G401 (cell line): ENCODE results near the gene ITPKB. TPM values are rescaled to one million over a fixed set of nuclear protein-coding genes. Genes with fewer than 3 reads are reported as not detected.
A peak's percentile ranks its signal among the peaks of the same experiment; 100 is the strongest.

Experiments
- DNase-seq: peaks from one replicate; pipeline ENCODE4 v3.0.0-alpha.2; 2015; ENCODE audit warnings: low spot score
- in situ Hi-C: cut with HindIII; loops from 2 replicates; pipeline ENCODE4 v1.10.0; 2016; ENCODE audit warnings: low sequenced_read_pairs, mixed read lengths
- total RNA-seq: library from RNA; depleted of rRNA; stranded (reverse); fragments of >200 nt; shearing (Covaris generic); gene quantifications from 2 replicates; pipeline ENCODE4 v1.2.3, GENCODE V29; 2014

ITPKB gene
- total RNA-seq, 1 experiment from 2014 or later, result 15.2 TPM

DNA sequence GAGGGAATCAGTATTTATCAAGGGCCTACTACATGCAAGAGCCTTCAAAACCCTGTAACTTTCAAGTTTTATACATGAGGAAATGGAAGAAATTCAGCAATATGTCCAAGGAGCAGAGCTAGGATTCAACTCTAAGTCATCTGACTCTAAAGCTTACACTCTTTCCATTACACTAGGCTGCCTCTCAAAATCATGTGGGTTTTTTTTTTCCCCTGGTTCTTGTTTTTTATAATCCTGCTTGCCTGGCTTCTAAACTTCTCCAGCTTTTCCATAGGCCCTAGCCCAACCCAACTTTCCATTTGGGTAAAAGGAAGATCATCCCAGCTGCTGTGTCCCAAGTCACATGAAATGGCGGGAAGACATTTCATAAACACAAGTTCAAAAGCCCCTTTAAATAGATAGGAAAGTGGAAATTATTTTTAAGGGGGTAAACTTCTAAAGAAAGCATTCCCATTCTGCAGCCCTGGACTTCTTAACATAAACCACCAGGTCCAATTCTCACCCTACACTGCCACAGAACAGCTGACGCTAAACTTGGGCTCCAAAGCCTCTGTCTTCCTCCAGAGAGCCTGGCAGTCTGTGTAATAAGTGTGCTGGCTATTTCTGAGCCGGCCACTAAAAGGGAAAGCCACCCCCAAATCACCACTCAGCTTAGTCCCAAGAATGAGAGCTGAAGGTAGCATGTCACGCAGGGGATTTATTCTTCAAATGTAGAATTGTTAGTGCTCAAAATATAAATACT is 46.9 kb downstream of the ITPKB start:
- DNase-seq, result no peak
- in situ Hi-C loops, result no loop called here

DNA sequence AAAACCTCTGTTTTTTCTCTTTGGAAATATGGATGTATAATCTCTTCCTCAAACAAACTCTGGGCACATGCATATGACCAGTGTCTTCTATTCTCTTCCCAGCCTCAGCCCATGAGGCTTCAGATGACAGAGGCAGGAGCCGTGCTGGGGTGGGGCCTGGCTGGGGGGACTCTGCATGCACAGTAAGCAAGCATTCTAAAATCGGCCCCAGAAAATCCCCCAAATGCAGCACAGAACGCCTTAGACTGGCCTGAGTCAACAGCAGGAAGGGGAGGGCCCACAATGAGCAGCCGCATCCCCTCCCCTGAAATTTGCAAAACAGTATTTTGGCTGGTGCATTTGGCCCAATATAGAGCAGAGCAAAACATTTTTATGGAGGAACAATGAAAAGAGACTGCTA is 47.8 kb downstream of the ITPKB start:
- no peak for DNase-seq
- in situ Hi-C loops, result no loop called here

DNA sequence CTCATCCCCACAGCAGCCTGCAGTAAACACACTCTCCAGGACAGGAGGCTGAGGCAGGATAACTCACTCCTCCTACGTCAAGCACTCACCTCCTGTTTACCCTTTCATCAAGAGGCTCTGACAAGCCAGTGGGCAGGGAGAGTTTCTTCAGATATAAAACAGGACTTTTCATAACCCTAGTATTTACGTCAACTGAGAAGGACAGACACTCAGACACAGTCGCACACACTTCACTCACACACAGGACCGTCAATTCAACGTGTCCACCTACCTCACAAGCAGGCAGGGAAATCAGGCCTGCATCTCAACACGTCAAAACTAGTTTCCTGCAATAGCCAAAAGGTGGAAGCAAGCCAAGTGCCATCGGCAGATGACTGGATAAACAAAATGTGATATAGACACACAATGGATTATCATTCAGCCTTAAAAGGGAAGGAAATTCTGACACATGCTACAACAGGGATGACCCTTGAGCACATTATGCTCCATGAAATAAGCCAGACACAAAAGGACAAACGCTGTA is 48.6 kb downstream of the ITPKB start:
- in situ Hi-C loops, result no loop called here
- DNase-seq, result no peak

DNA sequence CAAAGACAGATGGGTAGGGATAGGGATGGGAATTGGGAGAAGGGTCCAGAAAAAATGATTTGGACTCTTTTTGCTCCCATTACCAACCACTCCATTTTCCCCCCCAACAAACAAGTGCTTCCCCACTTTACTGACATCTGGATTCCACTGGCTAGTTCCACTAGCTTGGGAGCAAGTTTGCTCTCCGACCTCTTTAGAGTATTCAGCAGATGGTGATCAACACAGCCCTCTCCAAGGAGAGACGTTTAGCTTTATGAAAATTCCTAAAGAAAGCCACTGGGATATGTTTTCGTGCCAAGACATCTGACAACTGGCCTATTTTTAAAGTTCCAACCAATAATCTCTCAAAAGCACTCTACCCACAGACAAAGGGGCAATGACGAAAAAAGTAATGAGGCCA is 50.3 kb downstream of the ITPKB start:
- in situ Hi-C loops, result no loop called here
- no peak for DNase-seq

DNA sequence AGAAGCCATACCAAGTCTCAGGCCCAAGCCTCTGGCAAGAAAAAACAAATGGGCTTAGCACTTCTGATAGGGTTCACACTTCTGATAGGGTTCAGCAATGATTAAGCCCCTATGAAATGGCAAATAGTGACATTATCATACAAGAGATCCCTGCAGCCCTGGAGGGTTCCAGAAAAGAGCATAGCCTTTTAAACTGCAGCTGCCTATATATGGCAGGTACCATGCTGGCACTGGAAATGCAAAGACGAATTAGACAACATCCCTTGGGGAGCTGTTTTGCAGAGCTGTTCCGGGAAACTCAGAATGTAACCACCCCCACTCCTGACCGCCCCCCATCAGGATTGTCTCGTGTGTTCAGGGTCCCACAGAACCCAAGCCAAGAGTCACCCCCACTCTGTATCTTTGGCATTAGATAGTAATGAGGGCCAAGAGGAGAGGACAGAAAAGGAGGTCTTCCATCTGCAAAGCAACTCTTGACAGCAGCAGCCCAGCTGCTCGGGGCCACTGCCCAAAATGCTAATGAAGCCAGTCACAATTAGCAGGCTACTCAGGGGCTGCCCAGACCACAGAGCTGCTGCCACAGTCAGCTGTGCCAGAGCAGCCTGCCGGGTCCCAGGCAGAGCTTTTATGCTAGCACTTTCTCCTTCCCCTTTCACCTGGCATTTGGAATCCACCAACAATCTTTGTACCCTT is 50.9 kb downstream of the ITPKB start:
- in situ Hi-C loops, result no loop called here
- DNase-seq, result no peak

DNA sequence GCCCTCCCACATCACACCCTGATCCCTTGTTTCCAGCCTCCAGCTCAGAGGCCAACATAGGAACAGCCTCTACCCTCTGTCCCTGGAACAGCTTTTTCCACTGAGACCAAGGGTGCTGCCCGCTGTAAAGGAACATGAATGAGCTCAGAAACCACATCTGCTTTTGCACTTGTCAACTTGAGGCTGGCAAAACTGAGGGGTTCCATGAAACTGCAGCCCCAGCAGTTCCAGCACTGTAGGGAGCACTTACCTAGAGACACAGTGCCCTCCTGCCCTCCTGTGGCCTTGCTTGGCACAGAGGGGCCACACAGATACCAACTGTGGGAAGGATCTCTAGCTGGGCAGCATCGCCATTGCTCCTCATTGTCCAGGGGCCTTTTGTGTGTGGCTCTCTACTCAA is 51.7 kb downstream of the ITPKB start:
- in situ Hi-C loops, result no loop called here
- no peak for DNase-seq

DNA sequence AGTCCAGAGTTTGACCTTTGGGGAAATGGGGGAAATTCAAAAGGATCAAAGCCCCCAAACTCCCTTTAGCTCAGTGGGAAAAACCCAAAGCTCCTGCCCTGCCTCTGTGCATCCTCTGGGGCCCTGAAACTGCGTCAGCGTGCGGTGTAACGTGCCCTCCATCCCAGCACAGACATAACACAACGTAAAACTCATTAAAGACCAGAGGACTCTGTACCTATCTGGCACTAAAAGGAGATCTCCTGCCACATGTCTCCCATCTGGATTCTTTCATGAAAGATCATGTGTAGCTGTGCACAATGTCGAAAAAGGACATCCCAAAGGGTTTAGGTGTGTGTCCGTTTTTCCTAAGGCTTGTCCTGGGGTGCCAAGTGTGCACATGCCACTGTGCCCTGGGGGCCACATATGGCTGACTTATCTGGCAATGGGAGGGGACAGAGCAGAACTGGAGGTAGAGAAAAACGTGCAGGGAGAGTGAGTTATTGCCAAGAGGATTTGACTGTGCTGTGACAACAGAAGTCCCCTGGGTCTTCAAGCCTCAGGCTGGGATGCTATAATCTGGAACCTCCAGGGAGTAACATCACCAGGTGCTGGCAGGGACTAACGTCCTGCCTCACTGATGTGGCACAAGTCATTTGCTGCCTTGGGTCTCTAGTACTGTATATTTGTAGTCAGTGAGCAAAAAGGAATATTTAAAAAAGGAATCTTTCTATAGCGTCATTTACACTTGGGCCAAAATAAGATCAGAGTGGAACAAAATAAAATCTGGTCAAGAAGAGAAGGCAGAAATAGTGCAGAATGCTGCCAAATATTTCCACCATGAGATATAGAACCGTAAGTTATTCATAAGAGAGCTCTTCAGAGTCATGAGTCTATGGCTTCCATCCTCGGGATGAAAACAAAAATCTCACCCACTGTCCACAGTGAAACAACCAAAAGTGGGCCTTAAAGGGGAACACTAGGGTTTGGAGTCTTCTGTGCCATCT is 52.3 kb downstream of the ITPKB start:
- no peak for DNase-seq

DNA sequence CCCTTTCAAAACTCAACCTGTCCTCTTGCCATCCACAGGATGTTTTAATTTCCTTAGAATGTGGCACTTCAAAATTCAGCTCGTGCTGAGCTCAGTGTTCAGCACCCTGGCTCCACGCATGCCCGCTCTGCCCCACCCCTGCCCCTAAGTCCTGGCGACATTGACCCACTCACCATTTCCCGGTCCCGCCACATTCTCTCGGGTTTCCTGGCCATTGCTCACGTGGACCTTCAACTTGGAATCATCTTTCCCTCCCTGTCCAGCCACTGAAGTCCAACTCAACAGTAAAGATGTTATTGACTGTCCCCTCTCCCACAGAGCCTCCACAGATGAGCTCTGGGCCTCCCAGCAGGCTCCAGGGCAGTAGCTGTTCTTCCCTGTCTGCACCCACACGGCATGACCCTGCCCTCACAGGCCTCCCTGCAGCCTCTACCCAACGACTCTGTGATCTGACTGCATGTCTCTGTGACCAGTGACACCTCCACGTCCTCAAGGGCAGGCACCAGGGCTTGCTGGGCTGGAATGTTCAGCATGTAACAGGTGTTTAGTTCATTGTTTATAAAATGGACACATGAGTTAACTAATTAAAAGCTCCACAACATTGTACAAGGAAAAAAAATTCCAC is 53.8 kb downstream of the ITPKB start:
- DNase-seq, result no peak
- in situ Hi-C loops, result no loop called here

More for the DNA sequence above, 52.3 kb downstream of the ITPKB start:
- in situ Hi-C loops, result no loop called here

DNA sequence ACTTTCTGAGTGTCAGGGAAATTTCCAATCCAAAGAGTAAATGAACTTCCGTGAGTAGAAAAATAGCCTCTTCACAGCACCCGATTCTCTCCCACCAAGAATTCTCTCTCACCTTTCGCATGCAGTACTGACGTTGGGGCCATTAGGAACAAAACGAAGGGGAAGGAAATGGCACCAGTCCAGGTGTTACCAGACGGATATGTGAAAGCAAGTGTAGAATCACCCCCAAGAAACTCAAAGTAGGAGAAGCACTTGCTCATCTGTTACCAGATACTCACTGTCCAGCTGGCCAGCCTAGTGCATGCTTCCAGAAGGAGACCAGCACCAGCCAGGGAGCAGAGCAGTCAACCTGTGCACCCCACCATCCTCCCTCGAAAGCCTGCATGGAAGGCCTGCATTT is 55.1 kb downstream of the ITPKB start:
- in situ Hi-C loops, result no loop called here
- DNase-seq, result no peak

DNA sequence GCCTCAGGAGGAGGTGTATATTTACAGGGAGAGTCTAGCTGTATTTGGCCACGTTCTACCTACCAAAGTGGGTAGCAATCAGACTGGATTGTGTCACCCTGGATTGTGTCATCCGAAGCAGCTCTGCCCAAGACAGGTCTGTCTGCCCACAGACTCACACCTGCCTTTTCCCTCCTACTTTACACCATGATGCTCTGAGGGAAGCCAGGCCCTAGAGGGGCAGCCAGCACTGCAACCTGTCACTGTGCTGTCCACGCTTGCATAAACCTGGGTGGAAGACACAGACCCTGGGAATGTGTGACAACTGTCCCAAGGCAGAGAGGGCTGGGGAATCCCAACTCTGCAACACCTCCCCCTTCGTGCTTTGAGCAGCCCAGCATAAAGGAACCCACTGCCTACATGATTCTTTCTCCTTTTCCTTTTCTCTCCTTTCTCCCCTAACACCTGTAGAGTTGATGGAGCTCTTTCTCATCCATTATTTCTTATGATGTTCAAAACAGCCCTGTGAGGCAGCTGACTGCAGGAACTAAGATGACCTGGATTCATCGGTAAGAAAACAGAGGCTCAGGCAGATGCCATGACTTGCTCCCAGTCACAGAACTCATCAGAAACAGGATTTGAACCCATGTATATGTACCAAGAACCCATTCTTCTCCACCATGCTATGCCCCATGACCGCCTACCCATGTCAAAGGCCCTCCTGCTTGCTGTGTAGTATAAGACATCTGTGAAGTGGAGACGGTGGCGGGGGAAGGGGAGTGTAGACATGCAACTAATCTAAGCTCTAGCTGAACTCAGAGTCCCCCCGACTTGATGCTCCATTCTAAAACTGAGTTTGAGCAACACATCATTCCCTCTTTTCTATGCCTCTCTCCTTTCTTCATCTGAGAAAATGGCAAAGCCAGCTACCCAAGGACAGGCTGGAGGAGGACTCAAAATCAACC is 55.9 kb downstream of the ITPKB start:
- in situ Hi-C loops, result no loop called here
- no peak for DNase-seq

DNA sequence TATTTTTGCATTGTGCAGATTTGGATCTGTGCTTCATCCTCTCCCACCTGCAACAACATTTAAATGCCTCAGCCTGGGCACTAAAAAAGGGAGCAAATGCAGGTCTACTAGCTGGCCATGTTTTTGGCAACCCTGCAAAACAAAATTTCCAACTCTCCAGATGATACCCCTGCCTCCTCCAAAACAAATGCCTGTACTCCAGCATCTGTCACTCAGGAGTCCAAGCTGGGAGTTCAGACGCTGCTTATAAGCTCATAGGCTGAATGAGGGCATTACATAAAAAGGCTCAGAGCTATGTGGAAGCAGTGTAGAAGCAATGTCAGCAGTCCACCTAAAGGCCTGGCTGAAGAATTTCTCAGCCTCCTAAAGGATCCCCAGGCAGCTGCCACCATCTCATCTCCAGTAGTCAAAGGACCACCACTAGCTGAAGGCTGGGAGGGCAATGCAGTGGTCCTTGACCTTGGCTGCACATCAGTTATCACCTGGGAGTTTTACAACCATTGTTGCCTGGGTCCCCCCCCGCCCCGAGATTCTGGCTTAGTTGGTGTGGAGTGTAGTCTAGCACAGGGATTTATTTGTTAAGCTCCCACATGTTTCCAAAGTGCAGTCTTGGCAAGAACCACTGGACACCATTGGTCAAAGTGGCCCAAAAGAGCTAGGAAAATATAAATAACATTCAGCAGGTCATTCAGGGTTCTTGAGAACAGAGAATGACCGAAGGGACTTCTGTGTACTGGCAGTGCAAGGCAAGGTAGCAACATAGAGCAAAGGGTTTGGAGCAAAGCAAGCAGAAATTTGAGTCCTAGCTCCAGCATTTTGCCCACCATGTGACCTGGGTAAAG is 57.2 kb downstream of the ITPKB start:
- in situ Hi-C loops, result no loop called here
- peak; percentile 55 for DNase-seq

DNA sequence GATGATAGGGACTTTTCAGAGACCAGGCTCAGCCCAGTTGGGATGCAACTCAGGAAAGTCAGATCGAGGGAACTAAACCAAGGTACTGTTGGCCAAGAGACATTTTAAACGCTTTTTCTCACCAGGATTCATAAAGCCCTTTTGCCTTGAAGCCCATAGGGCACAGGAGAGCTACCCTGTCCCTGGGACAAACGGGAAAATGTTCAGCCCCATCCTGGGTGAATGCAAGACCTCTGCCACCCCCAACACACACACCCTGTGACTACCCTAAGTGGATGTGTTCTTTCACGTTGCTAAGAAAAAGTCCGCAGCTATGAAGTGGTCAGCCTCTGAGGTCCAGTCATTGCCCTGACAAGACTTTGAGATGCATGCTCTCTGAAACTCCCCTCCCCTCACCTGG is 58.4 kb downstream of the ITPKB start:
- no peak for DNase-seq
- in situ Hi-C loops, result no loop called here

DNA sequence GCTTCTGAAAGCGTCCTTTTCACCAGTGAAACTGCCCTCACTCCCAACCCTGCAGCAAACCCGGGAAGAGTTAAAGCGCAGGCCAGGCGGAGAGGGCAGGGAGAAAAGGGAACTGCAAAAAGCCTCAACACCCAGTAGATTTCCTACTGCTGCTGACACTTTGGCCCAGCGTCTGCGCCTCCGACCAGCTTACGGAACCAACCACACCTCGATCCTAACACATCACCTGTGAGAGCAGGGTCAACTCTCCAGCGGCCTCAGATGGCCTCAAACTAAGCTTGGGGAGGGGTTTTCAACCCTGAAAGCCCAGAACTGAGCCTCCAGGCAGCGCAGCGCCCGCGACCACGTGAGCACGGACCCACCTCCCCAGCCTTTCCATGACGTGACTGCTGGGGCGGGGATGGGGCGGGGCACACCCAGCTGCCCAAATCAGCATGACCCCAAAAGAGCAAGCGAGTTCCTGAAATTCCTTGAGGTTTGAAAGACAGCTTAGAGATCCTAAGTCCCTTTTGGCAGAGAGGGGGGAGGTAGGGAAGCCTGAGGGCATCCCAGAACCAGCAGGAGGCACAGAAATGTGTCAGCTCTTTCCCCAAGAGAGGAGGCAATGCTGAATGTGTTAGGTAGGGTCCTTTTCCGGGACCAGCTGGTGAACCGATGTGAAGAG is 59.1 kb downstream of the ITPKB start:
- peak; percentile 81 for DNase-seq
- in situ Hi-C loops, result no loop called here

DNA sequence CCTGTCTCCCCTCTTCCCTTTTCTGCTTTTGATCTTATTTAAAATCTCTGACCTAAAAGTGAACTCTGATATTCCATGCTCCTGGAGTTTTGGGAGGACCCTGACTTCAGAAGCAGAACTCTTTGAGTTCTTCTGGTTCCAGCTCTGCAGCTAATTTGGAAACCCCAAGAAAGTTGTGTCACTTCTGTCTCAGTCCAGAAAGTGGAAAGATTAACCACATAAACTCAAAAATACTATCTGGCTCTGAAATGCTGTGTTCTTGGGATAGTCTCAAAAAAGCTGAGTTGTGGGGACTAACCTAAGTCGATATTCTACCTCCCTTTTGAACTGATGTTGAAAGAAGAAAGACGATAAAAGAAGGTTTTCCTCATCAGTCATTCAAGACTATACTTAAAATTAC is 59.8 kb downstream of the ITPKB start:
- DNase-seq, result no peak
- in situ Hi-C loops, result no loop called here

DNA sequence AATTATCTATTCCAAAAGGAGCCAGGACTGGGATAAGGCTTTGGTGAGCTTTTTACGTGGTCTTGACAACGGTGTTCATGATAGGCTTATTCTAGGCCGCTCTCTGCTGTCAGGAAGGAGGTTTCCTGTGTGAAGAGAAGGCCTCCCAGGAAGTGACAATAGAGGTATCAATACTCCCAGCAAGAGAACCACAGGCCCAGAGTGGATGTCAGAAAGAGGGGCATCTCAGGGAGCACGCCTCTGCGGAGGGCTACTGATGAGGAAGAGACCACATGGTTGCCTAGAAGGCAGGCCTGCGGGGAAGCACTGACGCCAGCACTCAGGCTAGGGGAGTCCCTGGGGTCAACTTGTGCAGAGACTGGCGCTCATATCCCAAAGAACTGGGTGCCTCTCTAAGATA is 60.4 kb downstream of the ITPKB start:
- DNase-seq, result no peak
- in situ Hi-C loops, result no loop called here

DNA sequence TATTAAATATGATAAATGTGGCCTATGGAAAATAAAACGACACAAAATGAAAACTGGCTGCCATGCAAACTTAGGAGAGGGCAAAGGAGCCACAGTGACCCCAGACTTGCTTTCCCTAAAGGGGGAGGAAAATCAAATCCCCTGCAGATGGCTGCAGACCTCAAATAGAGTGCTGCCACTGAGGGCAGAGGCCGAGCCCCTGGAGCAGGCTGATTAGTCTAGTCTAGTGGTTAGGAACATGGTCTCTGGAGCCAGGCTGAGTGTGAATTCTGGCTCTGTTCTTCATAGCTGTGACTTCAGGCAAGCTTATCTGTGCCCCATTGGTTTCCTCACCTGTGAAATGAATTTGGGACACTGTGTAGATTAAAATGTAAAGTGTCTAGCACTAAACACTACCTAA is 60.8 kb downstream of the ITPKB start:
- in situ Hi-C loops, result no loop called here
- DNase-seq, result no peak
